MM.1S (cell line): ENCODE results near the gene BACH2.
A peak's percentile ranks its signal among the peaks of the same experiment; 100 is the strongest.

Experiments
- DNase-seq: peaks from one replicate; pipeline ENCODE4 v3.0.0-alpha.2; 2015
- H2AFZ ChIP-seq: fragments of 300-600 bp; sonication (generic); 2 replicates; pipeline ENCODE4 v1.6.0; 2016; ENCODE audit warnings: antibody characterized with exemption, low read length
- H3F3A ChIP-seq: fragments of 300-600 bp; sonication (generic); 2 replicates; pipeline ENCODE4 v1.6.1; 2016; ENCODE audit warnings: mild to moderate bottlenecking, antibody characterized with exemption, low read length, moderate library complexity, mixed read lengths; ENCODE audit not compliant: insufficient read depth
- H3K27ac ChIP-seq: fragments of 300-600 bp; sonication (generic); 2 replicates; pipeline ENCODE4 v1.5.1; 2016; ENCODE audit warnings: mild to moderate bottlenecking, low read length
- H3K27me3 ChIP-seq: fragments of 300-600 bp; sonication (generic); replicated peaks from 2 replicates; pipeline ENCODE4 v1.6.0; 2016; ENCODE audit warnings: low read length; ENCODE audit not compliant: insufficient read depth
- H3K36me3 ChIP-seq: fragments of 300-600 bp; sonication (generic); replicated peaks from 2 replicates; pipeline ENCODE4 v1.6.1; 2016; ENCODE audit warnings: mild to moderate bottlenecking, low read length, mixed read lengths; ENCODE audit not compliant: insufficient read depth
- H3K4me1 ChIP-seq: fragments of 300-600 bp; sonication (generic); 2 replicates; pipeline ENCODE4 v1.6.1; 2016; ENCODE audit warnings: low read length, mixed read lengths
- H3K4me2 ChIP-seq: fragments of 300-600 bp; sonication (generic); 2 replicates; pipeline ENCODE4 v1.6.0; 2016; ENCODE audit warnings: low read depth, low read length
- H3K4me3 ChIP-seq: fragments of 300-600 bp; sonication (generic); 2 replicates; pipeline ENCODE4 v1.5.1; 2016; ENCODE audit warnings: low read length, mixed read lengths
- H3K79me2 ChIP-seq: fragments of 300-600 bp; sonication (generic); 2 replicates; pipeline ENCODE4 v1.6.1; 2016; ENCODE audit warnings: mixed run types, low read length, mixed read lengths
- H3K9ac ChIP-seq: fragments of 300-600 bp; sonication (generic); 2 replicates; pipeline ENCODE4 v1.6.1; 2016; ENCODE audit warnings: low read length, mixed read lengths
- H3K9me2 ChIP-seq: fragments of 300-600 bp; sonication (generic); replicated peaks from 2 replicates; pipeline ENCODE4 v1.6.1; 2016; ENCODE audit warnings: mild to moderate bottlenecking, low read length, mixed read lengths; ENCODE audit not compliant: insufficient read depth
- H3K9me3 ChIP-seq: fragments of 300-600 bp; sonication (generic); replicated peaks from 2 replicates; pipeline ENCODE4 v1.6.1; 2016; ENCODE audit warnings: mild to moderate bottlenecking, low read length, mixed read lengths; ENCODE audit not compliant: insufficient read depth
- H4K20me1 ChIP-seq: fragments of 300-600 bp; sonication (generic); 2 replicates; pipeline ENCODE4 v1.6.1; 2016; ENCODE audit warnings: mild to moderate bottlenecking, low read length, moderate library complexity, mixed read lengths; ENCODE audit not compliant: insufficient read depth
- EZH2 ChIP-seq: fragments of 300-600 bp; sonication (generic); optimal IDR thresholded peaks from 2 replicates; pipeline ENCODE3; 2017; ENCODE audit warnings: low read depth, mild to moderate bottlenecking, antibody characterized with exemption, low read length, mixed read lengths
- EZH2phosphoT487 ChIP-seq: fragments of 300-600 bp; sonication (generic); IDR thresholded peaks from 2 replicates; pipeline ENCODE4 v1.6.1; 2018; ENCODE audit warnings: antibody characterized with exemption, low read length
- TF ChIP-seq, protein P1 (sequence below): fragments of 300-600 bp; sonication (generic); IDR thresholded peaks from 2 replicates; pipeline ENCODE4 v1.5.1; 2016; ENCODE audit warnings: antibody characterized with exemption, low read length, mixed read lengths

The BACH2 gene

GRCh38 chr6:89950879-89951391 lies 345.7 kb downstream of the BACH2 start:
- no peaks in the 10 kb centered on the region for H4K20me1 ChIP-seq
- peaks cover 11% of the 10 kb centered on the region for H3F3A ChIP-seq
- TF ChIP-seq, protein P1, sequence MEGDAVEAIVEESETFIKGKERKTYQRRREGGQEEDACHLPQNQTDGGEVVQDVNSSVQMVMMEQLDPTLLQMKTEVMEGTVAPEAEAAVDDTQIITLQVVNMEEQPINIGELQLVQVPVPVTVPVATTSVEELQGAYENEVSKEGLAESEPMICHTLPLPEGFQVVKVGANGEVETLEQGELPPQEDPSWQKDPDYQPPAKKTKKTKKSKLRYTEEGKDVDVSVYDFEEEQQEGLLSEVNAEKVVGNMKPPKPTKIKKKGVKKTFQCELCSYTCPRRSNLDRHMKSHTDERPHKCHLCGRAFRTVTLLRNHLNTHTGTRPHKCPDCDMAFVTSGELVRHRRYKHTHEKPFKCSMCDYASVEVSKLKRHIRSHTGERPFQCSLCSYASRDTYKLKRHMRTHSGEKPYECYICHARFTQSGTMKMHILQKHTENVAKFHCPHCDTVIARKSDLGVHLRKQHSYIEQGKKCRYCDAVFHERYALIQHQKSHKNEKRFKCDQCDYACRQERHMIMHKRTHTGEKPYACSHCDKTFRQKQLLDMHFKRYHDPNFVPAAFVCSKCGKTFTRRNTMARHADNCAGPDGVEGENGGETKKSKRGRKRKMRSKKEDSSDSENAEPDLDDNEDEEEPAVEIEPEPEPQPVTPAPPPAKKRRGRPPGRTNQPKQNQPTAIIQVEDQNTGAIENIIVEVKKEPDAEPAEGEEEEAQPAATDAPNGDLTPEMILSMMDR = no peak
- TF ChIP-seq EZH2phosphoT487 (no peak), EZH2 (no peak)
- no peaks in the 10 kb centered on the region for H3K9me2 ChIP-seq
- no peaks in the 10 kb centered on the region for H3K27me3 ChIP-seq
- H3K9me3 ChIP-seq = no peaks in the 10 kb centered on the region
- H3K4me3 ChIP-seq = no peak overlapping the region
- no peaks in the 10 kb centered on the region for H3K79me2 ChIP-seq
- no peak overlapping the region for H3K4me2 ChIP-seq
- peaks cover 38% of the 10 kb centered on the region for H3K4me1 ChIP-seq
- no peak overlapping the region for H2AFZ ChIP-seq
- H3K36me3 ChIP-seq = no peaks in the 10 kb centered on the region
- H3K9ac ChIP-seq = no peak overlapping the region
- DNase-seq = no peak
- no peak overlapping the region for H3K27ac ChIP-seq

DNA sequence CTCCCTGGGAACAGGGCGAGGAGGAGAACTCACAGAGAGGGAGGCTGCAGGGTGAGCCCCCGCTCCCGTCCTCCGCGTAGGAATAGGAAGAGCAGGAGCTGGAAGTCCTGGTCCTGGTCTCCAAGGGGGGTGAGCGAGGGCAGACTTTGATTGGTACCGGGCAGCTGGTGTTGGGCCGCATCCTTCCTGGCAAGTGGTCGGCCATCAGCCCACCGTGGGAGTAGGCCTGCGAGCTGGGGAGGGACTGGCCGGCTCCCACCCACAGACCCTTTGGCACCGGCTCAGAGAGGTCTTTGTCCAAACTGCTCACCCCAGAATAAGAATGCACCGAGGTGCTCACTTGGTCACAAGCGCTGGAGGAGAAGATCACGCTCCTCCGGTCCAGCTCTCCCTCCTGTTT lies 346.2 kb downstream of the BACH2 start:
- H3K9me2 ChIP-seq = no peaks in the 10 kb centered on the region
- H3K27me3 ChIP-seq = no peaks in the 10 kb centered on the region
- H3F3A ChIP-seq = peaks cover 11% of the 10 kb centered on the region
- no peaks in the 10 kb centered on the region for H4K20me1 ChIP-seq
- H3K4me3 ChIP-seq = no peak overlapping the region
- H3K9ac ChIP-seq = no peak overlapping the region
- peaks cover 33% of the 10 kb centered on the region for H3K4me1 ChIP-seq
- H3K36me3 ChIP-seq = no peaks in the 10 kb centered on the region
- no peak for DNase-seq
- no peaks in the 10 kb centered on the region for H3K79me2 ChIP-seq
- no peak overlapping the region for H3K4me2 ChIP-seq
- no peak overlapping the region for H2AFZ ChIP-seq
- no peaks in the 10 kb centered on the region for H3K9me3 ChIP-seq
- no peak overlapping the region for H3K27ac ChIP-seq
- no peak for TF ChIP-seq EZH2phosphoT487
- TF ChIP-seq EZH2 = no peak
- TF ChIP-seq, protein P1 = no peak

DNA sequence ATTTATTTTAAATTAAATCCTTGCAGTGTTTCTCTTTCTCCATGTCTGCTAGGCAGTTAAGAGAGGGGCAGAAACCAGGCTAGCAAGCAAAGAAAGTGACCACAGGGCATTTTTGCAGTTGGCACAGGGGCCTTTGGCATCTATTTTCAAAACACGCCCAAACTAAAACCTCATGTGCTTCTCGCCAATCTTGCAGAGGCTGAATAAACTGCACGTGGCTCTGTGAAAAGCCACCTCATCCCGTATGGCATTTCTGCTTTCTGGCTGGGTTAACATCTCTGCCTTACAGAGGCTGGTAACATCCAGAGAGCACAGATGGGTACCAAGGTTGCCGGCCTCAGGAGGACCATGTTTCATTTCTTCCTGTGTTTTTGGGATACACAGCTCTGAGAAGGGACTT lies 347.8 kb downstream of the BACH2 start:
- H3K79me2 ChIP-seq = no peaks in the 10 kb centered on the region
- H2AFZ ChIP-seq = no peak overlapping the region
- no peak overlapping the region for H3K27ac ChIP-seq
- H3K9me3 ChIP-seq = no peaks in the 10 kb centered on the region
- no peaks in the 10 kb centered on the region for H3K36me3 ChIP-seq
- H3K9me2 ChIP-seq = no peaks in the 10 kb centered on the region
- H4K20me1 ChIP-seq = no peaks in the 10 kb centered on the region
- no peak overlapping the region for H3K4me3 ChIP-seq
- no peaks in the 10 kb centered on the region for H3F3A ChIP-seq
- no peak overlapping the region for H3K4me2 ChIP-seq
- H3K27me3 ChIP-seq = no peaks in the 10 kb centered on the region
- H3K9ac ChIP-seq = no peak overlapping the region
- H3K4me1 ChIP-seq = peaks cover 20% of the 10 kb centered on the region
- no peak for DNase-seq
- no peak for TF ChIP-seq EZH2

DNA sequence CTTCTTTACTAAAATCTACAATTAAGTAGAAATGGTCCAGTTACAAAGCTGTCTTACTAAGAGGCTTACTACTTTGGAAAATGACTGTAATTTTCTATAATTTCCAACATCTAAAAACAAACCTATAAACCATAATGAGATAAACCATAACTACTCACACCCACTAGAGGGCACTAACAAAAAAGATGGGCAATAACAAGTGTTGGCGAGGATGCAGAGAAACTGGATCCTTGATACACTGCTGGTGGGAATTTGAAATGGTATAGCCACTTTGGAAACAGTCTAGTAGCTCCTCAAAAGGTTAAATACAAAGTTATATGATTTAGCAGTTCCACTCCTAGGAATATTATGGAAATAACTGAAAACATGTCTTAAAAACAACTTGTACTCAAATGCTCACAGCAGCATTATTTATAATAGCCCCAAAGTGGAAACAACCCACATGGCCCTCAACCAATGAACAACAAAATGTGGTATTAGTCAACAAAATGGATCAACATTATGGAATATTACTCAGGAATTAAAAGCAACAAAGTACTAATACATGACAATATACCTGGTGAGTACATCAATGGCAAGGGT lies 351.7 kb downstream of the BACH2 start:
- Histone ChIP-seq H3K4me3 (no peak overlapping the region), H3K9me2 (no peaks in the 10 kb centered on the region), H3K4me1 (no peaks in the 10 kb centered on the region), H3K79me2 (no peaks in the 10 kb centered on the region), H3K27me3 (no peaks in the 10 kb centered on the region), H3K4me2 (no peak overlapping the region), H3F3A (no peaks in the 10 kb centered on the region), H3K9me3 (no peaks in the 10 kb centered on the region), H3K36me3 (no peaks in the 10 kb centered on the region), H3K9ac (no peak overlapping the region), H3K27ac (no peak overlapping the region), H2AFZ (no peak overlapping the region), H4K20me1 (no peaks in the 10 kb centered on the region)
- peak; percentile 30 for DNase-seq
- TF ChIP-seq, protein P1 = peak; percentile 67
- no peak for TF ChIP-seq EZH2
- no peak for TF ChIP-seq EZH2phosphoT487
